H1 (cell line): ENCODE data around the gene USP7. TPM values are rescaled to one million over a fixed set of nuclear protein-coding genes. Genes with fewer than 3 reads are reported as not detected.

Source experiments
- CTCF ChIA-PET: fragments of 300-600 bp; sonication (Branson Sonifier 250); formaldehyde crosslinking; loops from one replicate; lab custom pipeline; 2021; ENCODE audit not compliant: partially characterized antibody; lab: Charles Lee
- POLR2A ChIA-PET: fragments of 300-600 bp; sonication (Branson Sonifier 250); formaldehyde crosslinking; loops from one replicate; lab custom pipeline; 2021; ENCODE audit warnings: inconsistent platforms; ENCODE audit not compliant: partially characterized antibody; lab: Charles Lee
- DNase-seq, 2 experiments: peaks; one replicate each; pipeline versions ENCODE4 v3.0.0 to v3.0.0-alpha.2; 2010 to 2022; ENCODE audit warnings: low spot score in 2 of 2, low read depth in 1 of 2, mixed read lengths in 1 of 2
- FAIRE-seq: peaks from 2 replicates; lab custom pipeline; 2011; peaks lifted over from hg19 to GRCh38; lab: Jason Lieb, UNC
- H2AFZ ChIP-seq: 2 replicates; pipeline ENCODE4 v1.8.1; 2012; ENCODE audit warnings: low read length, inconsistent platforms
- H2AK5ac ChIP-seq: 2 replicates; pipeline ENCODE4 v1.6.1; 2013; ENCODE audit warnings: low read depth, low read length
- H2BK120ac ChIP-seq: replicated peaks from 2 replicates; pipeline ENCODE3; 2013; ENCODE audit warnings: low read depth, low read length, inconsistent platforms
- H2BK12ac ChIP-seq: 2 replicates; pipeline ENCODE4 v1.6.1; 2013; ENCODE audit warnings: low read depth, low read length
- H2BK15ac ChIP-seq: 2 replicates; pipeline ENCODE4 v1.6.1; 2013; ENCODE audit warnings: low read length
- H2BK20ac ChIP-seq: 2 replicates; pipeline ENCODE4 v1.6.1; 2013; ENCODE audit warnings: low read length
- H2BK5ac ChIP-seq: 2 replicates; pipeline ENCODE4 v1.6.1; 2013; ENCODE audit warnings: low read depth, low read length
- H3K14ac ChIP-seq: 2 replicates; pipeline ENCODE4 v1.6.1; 2013; ENCODE audit warnings: inconsistent platforms; ENCODE audit not compliant: insufficient read length
- H3K18ac ChIP-seq: 2 replicates; pipeline ENCODE4 v1.6.1; 2013; ENCODE audit warnings: low read length; ENCODE audit errors: extremely low read depth
- H3K23ac ChIP-seq: 2 replicates; pipeline ENCODE4 v1.6.1; 2013; ENCODE audit warnings: inconsistent platforms; ENCODE audit not compliant: insufficient read length
- H3K23me2 ChIP-seq: 2 replicates; pipeline ENCODE4 v1.6.1; 2013; ENCODE audit warnings: low read depth, low read length
- H3K27ac ChIP-seq: 2 replicates; pipeline ENCODE4 v1.6.1; 2011; ENCODE audit warnings: low read depth, low read length, inconsistent platforms
- H3K27me3 ChIP-seq, 4 experiments: replicated peaks in 1 of 4; 1 replicate in 1 of 4; 2 replicates in 3 of 4; pipeline versions ENCODE4 v1.6.1 to v1.8.1; 2011 to 2013; ENCODE audit warnings: low read length in 3 of 4, mild to moderate bottlenecking in 3 of 4, inconsistent platforms in 2 of 4, mixed read lengths in 2 of 4, moderate library complexity in 1 of 4; ENCODE audit not compliant: control insufficient read depth in 3 of 4, insufficient read depth in 3 of 4; ENCODE audit errors: extremely low read depth in 1 of 4
- H3K36me3 ChIP-seq, 4 experiments: 2 replicates each; pipeline versions ENCODE4 v1.6.1 to v1.8.1; 2011 to 2013; ENCODE audit warnings: mild to moderate bottlenecking in 4 of 4, low read length in 3 of 4, moderate library complexity in 2 of 4, control low read depth in 1 of 4, inconsistent platforms in 1 of 4; ENCODE audit not compliant: insufficient read depth in 4 of 4, control insufficient read depth in 2 of 4
- H3K4ac ChIP-seq: replicated peaks from 2 replicates; pipeline ENCODE3; 2013; ENCODE audit warnings: low read length, low read depth, mixed read lengths, inconsistent platforms; ENCODE audit not compliant: insufficient read length
- H3K4me1 ChIP-seq, 4 experiments: replicated peaks in 1 of 4; 1 replicate in 1 of 4; 2 replicates in 3 of 4; pipeline versions ENCODE4 v1.6.1 to v1.8.1; 2011 to 2013; ENCODE audit warnings: low read length in 3 of 4, inconsistent platforms in 2 of 4, mixed read lengths in 1 of 4; ENCODE audit not compliant: insufficient read depth in 4 of 4, control insufficient read depth in 3 of 4
- H3K4me2 ChIP-seq, 2 experiments: 2 replicates each; pipeline versions ENCODE4 v1.6.1 to v1.8.1; 2011 to 2013; ENCODE audit warnings: low read depth in 2 of 2, low read length in 2 of 2, control low read depth in 1 of 2, inconsistent platforms in 1 of 2, mild to moderate bottlenecking in 1 of 2; ENCODE audit not compliant: insufficient read depth in 1 of 2
- H3K4me3 ChIP-seq, 4 experiments: fragments of 200-600, 300-600 bp in 1 of 4; sonication (generic), shearing (Covaris generic), sonication (Bioruptor Twin) in 1 of 4; 2 replicates each; pipeline versions ENCODE4 v1.5.1 to v1.8.1; 2011 to 2016; ENCODE audit warnings: low read length in 4 of 4, low read depth in 3 of 4, control low read depth in 2 of 4, inconsistent platforms in 2 of 4, mild to moderate bottlenecking in 2 of 4, mixed read lengths in 1 of 4, moderate library complexity in 1 of 4; ENCODE audit not compliant: insufficient read depth in 2 of 4; ENCODE audit errors: extremely low read depth in 1 of 4
- H3K56ac ChIP-seq: replicated peaks from 2 replicates; pipeline ENCODE3; 2013; ENCODE audit warnings: low read depth, mild to moderate bottlenecking, mixed read lengths, low read length, inconsistent platforms; ENCODE audit not compliant: insufficient read length
- H3K79me1 ChIP-seq: 2 replicates; pipeline ENCODE4 v1.6.1; 2013; ENCODE audit warnings: low read depth, low read length, control low read depth
- H3K79me2 ChIP-seq, 2 experiments: 2 replicates each; pipeline versions ENCODE4 v1.6.1 to v1.8.1; 2012 to 2013; ENCODE audit warnings: low read length in 2 of 2, mild to moderate bottlenecking in 2 of 2, inconsistent platforms in 1 of 2; ENCODE audit not compliant: insufficient read depth in 2 of 2, control insufficient read depth in 1 of 2
- H3K9ac ChIP-seq, 4 experiments: replicated peaks in 1 of 4; 1 replicate in 1 of 4; 2 replicates in 3 of 4; pipeline versions ENCODE4 v1.6.1 to v1.8.1; 2011 to 2013; ENCODE audit warnings: low read depth in 3 of 4, low read length in 3 of 4, control low read depth in 2 of 4, mild to moderate bottlenecking in 2 of 4, moderate library complexity in 2 of 4, inconsistent platforms in 1 of 4; ENCODE audit errors: extremely low read depth in 1 of 4
- H3K9me3 ChIP-seq, 2 experiments: 2 replicates each; pipeline versions ENCODE4 v1.6.1 to v1.8.1; 2012 to 2013; ENCODE audit warnings: mild to moderate bottlenecking in 2 of 2, moderate library complexity in 2 of 2, control low read depth in 1 of 2, inconsistent platforms in 1 of 2, low read depth in 1 of 2, low read length in 1 of 2, mixed read lengths in 1 of 2; ENCODE audit not compliant: insufficient read depth in 2 of 2
- H4K20me1 ChIP-seq, 2 experiments: replicated peaks in 1 of 2; 2 replicates each; pipeline versions ENCODE3 to v1.8.1; 2011 to 2013; ENCODE audit warnings: inconsistent platforms in 2 of 2, low read length in 2 of 2, mild to moderate bottlenecking in 1 of 2; ENCODE audit not compliant: insufficient read depth in 2 of 2, control insufficient read depth in 1 of 2
- H4K5ac ChIP-seq: 2 replicates; pipeline ENCODE4 v1.6.1; 2013; ENCODE audit warnings: low read length, low read depth, mixed read lengths, inconsistent platforms; ENCODE audit not compliant: insufficient read length
- H4K8ac ChIP-seq: 2 replicates; pipeline ENCODE4 v1.8.0; 2013; ENCODE audit warnings: mild to moderate bottlenecking, moderate library complexity, low read length, inconsistent platforms; ENCODE audit not compliant: insufficient read depth; ENCODE audit errors: extremely low read depth
- H4K91ac ChIP-seq: replicated peaks from 2 replicates; pipeline ENCODE3; 2013; ENCODE audit warnings: low read length, mixed read lengths, inconsistent platforms; ENCODE audit not compliant: insufficient read length
- BACH1 ChIP-seq: IDR thresholded peaks from 2 replicates; pipeline ENCODE4 v1.6.1; 2012; ENCODE audit warnings: low read length, improper control_type of control experiment
- CTBP2 ChIP-seq: IDR thresholded peaks from 2 replicates; pipeline ENCODE4 v1.7.0; 2011; ENCODE audit warnings: borderline replicate concordance, mild to moderate bottlenecking, moderate library complexity, mixed read lengths, low read length; ENCODE audit not compliant: insufficient read depth, insufficient read length
- MAFK ChIP-seq: IDR thresholded peaks from 2 replicates; pipeline ENCODE4 v1.6.1; 2012; ENCODE audit warnings: low read depth, mild to moderate bottlenecking, improper control_type of control experiment, low read length
- SRF ChIP-seq: IDR thresholded peaks from 2 replicates; pipeline ENCODE4 v1.6.1; 2011; ENCODE audit warnings: mild to moderate bottlenecking, low read depth, low read length, moderate library complexity
- polyA plus RNA-seq, 7 experiments: library from polyadenylated mRNA; depleted of rRNA in 3 of 7; stranded (reverse) in 5 of 7; unstranded in 2 of 7; fragments of >200 nt in 5 of 7; fragments of 200-250 nt in 2 of 7; gene quantifications; 1 replicate in 5 of 7; 2 replicates in 1 of 7; 4 replicates in 1 of 7; pipeline versions ENCODE4 v1.2.1 to v1.2.3, GENCODE V29; 2011 to 2013; ENCODE audit warnings: missing spikeins in 2 of 7, mixed read lengths in 2 of 7
- total RNA-seq: library from RNA; stranded (reverse); fragmentation: NEBNext Ultra II Directional; extraction: Animal tissue kit (Norgen Biotek cat#: 25700); gene quantifications from 2 replicates; pipeline ENCODE4 v1.2.1, GENCODE V29; 2021
- TF ChIP-seq, protein P1 (sequence below), 3 experiments: IDR thresholded peaks; 1 replicate in 2 of 3; 2 replicates in 1 of 3; pipeline versions ENCODE4 v1.5.1 to v1.6.1; 2011; ENCODE audit warnings: low read length in 3 of 3, mild to moderate bottlenecking in 3 of 3, inconsistent platforms in 2 of 3, low read depth in 1 of 3, moderate library complexity in 1 of 3; ENCODE audit not compliant: insufficient read depth in 1 of 3; ENCODE audit errors: control extremely low read depth in 1 of 3

The USP7 gene
- total and polyA plus RNA-seq, 2 of the 8 experiments (the other 6 are each of a cell fraction or from before 2014, with no cell fraction given), result 21.3 to 211 TPM

DNA sequence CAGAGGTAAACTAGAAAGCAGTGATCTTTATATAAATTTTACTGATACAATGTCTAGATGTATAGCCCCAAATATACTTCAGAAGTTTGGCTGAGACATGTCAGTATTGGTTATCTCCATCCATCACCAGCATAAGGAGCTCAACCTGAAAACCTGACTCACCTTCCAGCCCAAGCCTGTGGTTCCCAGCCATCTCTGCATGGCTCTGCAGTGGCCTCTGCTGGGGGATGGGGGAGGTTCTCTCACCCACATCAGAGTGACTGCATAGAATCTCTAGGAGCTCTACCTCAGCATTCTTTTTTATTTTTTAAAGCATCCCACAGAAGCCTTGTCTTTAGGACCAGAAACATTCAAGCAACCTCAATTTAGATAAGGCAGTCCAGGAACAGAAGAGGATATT is 27.3 kb downstream of the USP7 start:
- no peaks in the 10 kb centered on the region for H3K27me3 ChIP-seq
- no peaks in the 10 kb centered on the region for H3K9me3 ChIP-seq
- H3K27ac ChIP-seq, result no peak overlapping the region
- H3K56ac ChIP-seq, result no peak overlapping the region
- peaks cover 44 to 49% of the 10 kb centered on the region in 2 experiments for H4K20me1 ChIP-seq
- no peak overlapping the region for H3K9ac ChIP-seq
- H3K14ac ChIP-seq, result no peak overlapping the region
- H3K18ac ChIP-seq, result no peak overlapping the region
- no peak overlapping the region; a peak in 1 of 4 replicates for H3K4me2 ChIP-seq
- H3K4ac ChIP-seq, result no peak overlapping the region
- peaks cover 10% of the 10 kb centered on the region for H3K79me1 ChIP-seq
- no peaks in the 10 kb centered on the region for H3K36me3 ChIP-seq
- ChIA-PET POLR2A (interaction anchor here (0.9 to 2.9 kb wide), 7 partner anchors 9 to 97 kb away, joined by 3 to 13 read pairs (median 3); no protein-coding TSS in a partner anchor), CTCF (interaction anchor here (0.5 to 10.5 kb wide), 61 partner anchors 9 to 1381 kb away, joined by 3 to 189 read pairs (median 6); partner anchors contain the start of gene LITAFD)
- no peak overlapping the region for H3K4me3 ChIP-seq
- no peak overlapping the region for H4K91ac ChIP-seq
- no peak overlapping the region for H2BK5ac ChIP-seq
- H3K79me2 ChIP-seq, result peaks cover 62 to 100% of the 10 kb centered on the region in 2 experiments
- DNase-seq, result peak in 1 of 2 experiments; percentile 39
- H2AFZ ChIP-seq, result no peak overlapping the region
- no peak overlapping the region for H2BK20ac ChIP-seq
- peaks cover 3 to 10% (median 6%) of the 10 kb centered on the region in 4 experiments for H3K4me1 ChIP-seq
- H2BK12ac ChIP-seq, result no peak overlapping the region
- peak; percentile 13 for FAIRE-seq
- H4K8ac ChIP-seq, result no peak overlapping the region
- H2BK15ac ChIP-seq, result no peak overlapping the region
- H3K23me2 ChIP-seq, result no peaks in the 10 kb centered on the region
- H4K5ac ChIP-seq, result no peak overlapping the region
- no peak overlapping the region for H2BK120ac ChIP-seq
- H3K23ac ChIP-seq, result no peak overlapping the region
- H2AK5ac ChIP-seq, result no peak overlapping the region
- TF ChIP-seq SRF (no peak), MAFK (peak; percentile 31; the same call in 1 of the 2 replicates), CTBP2 (no peak), BACH1 (peak; percentile 33; the same call in 1 of the 2 replicates)
- TF ChIP-seq, protein P1, sequence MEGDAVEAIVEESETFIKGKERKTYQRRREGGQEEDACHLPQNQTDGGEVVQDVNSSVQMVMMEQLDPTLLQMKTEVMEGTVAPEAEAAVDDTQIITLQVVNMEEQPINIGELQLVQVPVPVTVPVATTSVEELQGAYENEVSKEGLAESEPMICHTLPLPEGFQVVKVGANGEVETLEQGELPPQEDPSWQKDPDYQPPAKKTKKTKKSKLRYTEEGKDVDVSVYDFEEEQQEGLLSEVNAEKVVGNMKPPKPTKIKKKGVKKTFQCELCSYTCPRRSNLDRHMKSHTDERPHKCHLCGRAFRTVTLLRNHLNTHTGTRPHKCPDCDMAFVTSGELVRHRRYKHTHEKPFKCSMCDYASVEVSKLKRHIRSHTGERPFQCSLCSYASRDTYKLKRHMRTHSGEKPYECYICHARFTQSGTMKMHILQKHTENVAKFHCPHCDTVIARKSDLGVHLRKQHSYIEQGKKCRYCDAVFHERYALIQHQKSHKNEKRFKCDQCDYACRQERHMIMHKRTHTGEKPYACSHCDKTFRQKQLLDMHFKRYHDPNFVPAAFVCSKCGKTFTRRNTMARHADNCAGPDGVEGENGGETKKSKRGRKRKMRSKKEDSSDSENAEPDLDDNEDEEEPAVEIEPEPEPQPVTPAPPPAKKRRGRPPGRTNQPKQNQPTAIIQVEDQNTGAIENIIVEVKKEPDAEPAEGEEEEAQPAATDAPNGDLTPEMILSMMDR (IDR thresholded peaks at IDR 0.05; ENCODE audit: control extremely low read depth in 1 of 3, insufficient read depth in 1 of 3, low read depth in 1 of 3, low read length in 3 of 3), result peak; percentile 76 to 77 (median 77)
